Adrenal gland (tissue), 12 donors: ENCODE results near the gene RTL5. TPM values are rescaled to one million over a fixed set of nuclear protein-coding genes. Genes with fewer than 3 reads are reported as not detected.
A peak's percentile ranks its signal among the peaks of the same experiment; 100 is the strongest.

Experiments
- DNase-seq, 7 donors: peaks; one replicate each; pipeline ENCODE4 v3.0.0-alpha.2; 2019 to 2020
- H3K27ac ChIP-seq, 5 donors: fragments of 200-600 bp; sonication (generic) in 4 of 5; 1 replicate in 3 of 5; 2 replicates in 2 of 5; pipeline versions ENCODE4 v1.5.1 to v1.8.0; 2016 to 2020; ENCODE audit warnings: mild to moderate bottlenecking in 1 of 5
- H3K27me3 ChIP-seq: fragments of 200-600 bp; 2 replicates; pipeline ENCODE4 v1.8.0; 2021
- H3K36me3 ChIP-seq, 2 donors: fragments of 200-600 bp; replicated peaks in 1 of 2; 1 replicate in 1 of 2; 2 replicates in 1 of 2; pipeline versions ENCODE4 v1.5.1 to v1.8.0; 2018 to 2022
- H3K4me1 ChIP-seq, 2 donors: fragments of 200-600 bp; replicated peaks in 1 of 2; 1 replicate in 1 of 2; 2 replicates in 1 of 2; pipeline versions ENCODE4 v1.5.1 to v1.8.0; 2018 to 2021
- H3K4me3 ChIP-seq, 4 donors: fragments of 200-600 bp; sonication (generic) in 3 of 4; one replicate each; pipeline ENCODE4 v1.5.1; 2016 to 2018
- H3K9me3 ChIP-seq, 3 donors: fragments of 200-600 bp; sonication (generic) in 1 of 3; replicated peaks in 1 of 3; 1 replicate in 2 of 3; 2 replicates in 1 of 3; pipeline versions ENCODE4 v1.5.1 to v1.8.0; 2016 to 2021
- POLR2A ChIP-seq, 2 donors: fragments of 450-650 bp; IDR thresholded peaks; one replicate each; pipeline ENCODE4 v1.6.1; 2017; ENCODE audit warnings: antibody characterized with exemption in 2 of 2, mild to moderate bottlenecking in 2 of 2, moderate library complexity in 1 of 2
- WGBS, 4 donors: extraction: QIAGEN DNeasy Blood & Tissue Kit in 2 of 4; methylation state at CpG; one replicate each; pipeline versions ENCODE4 v1.1.5 to v1.1.7; 2013 to 2017; 5-methylcytosine and 5-hydroxymethylcytosine counted together
- intact Hi-C, 2 donors: fragments of 100-400 bp; cut with DNase I; formaldehyde crosslinking; loops; one replicate each; pipeline versions ENCODE4 v1.14.1 to v1.15.0; 2022 to 2023
- polyA plus RNA-seq, 3 donors: library from polyadenylated mRNA; stranded (reverse); fragments of 200-250 nt in 2 of 3; fragments of 350-450 nt in 1 of 3; fragmentation: Illumina TruSeq in 1 of 3; extraction: RNeasy Lipid Tissue Mini Kit (QIAGEN cat#74804) in 1 of 3; gene quantifications; one replicate each; pipeline ENCODE4 v1.2.3, GENCODE V29; 2013 to 2014
- total RNA-seq, 9 donors: library from RNA; depleted of rRNA in 4 of 9; stranded (reverse); fragments of >200 nt in 4 of 9; fragments of 120-200 nt in 1 of 9; fragmentation: NEBNext Ultra II Directional in 1 of 9; extraction: Animal tissue kit (Norgen Biotek cat#: 25700) in 1 of 9; gene quantifications; one replicate each; pipeline versions ENCODE4 v1.1.0 to v1.2.4, GENCODE V29; 2013 to 2023
- TF ChIP-seq, protein P1 (sequence below), 6 experiments: fragments of 450-650 bp in 4 of 6; fragments of 200-600 bp in 2 of 6; sonication (generic) in 1 of 6; IDR thresholded peaks; 1 replicate in 5 of 6; 2 replicates in 1 of 6; pipeline versions ENCODE4 v1.5.1 to v1.8.0; 2016 to 2021; ENCODE audit warnings: antibody characterized with exemption in 6 of 6, mild to moderate bottlenecking in 2 of 6, moderate library complexity in 1 of 6
- donor health status: healthy with polysubstance abuse.
- donor health status: Bipolar disorder and iron deficiency.
- donor health status: DM: yes; HTN: yes; CAD: no.
- donor health status: DM: no; HTN: no; CAD: no.
- donor health status: DM: no; HTN: no; CAD: no.
- donor health status: DM: yes; HTN: yes; CAD: no.

RTL5 gene
- total and polyA plus RNA-seq, 12 donors, result 1.3 to 7.9 (median 5.2) TPM

GRCh38 chrX:72113461-72113860 lies 18.3 kb downstream of the RTL5 start:
- no peak for DNase-seq
- H3K4me1 ChIP-seq, result no peaks in the 10 kb centered on the region
- no peak overlapping the region for H3K4me3 ChIP-seq
- no peak overlapping the region for H3K27ac ChIP-seq
- no peaks in the 10 kb centered on the region for H3K9me3 ChIP-seq
- intact Hi-C loops, result no loop called here
- H3K36me3 ChIP-seq, result no peaks in the 10 kb centered on the region
- WGBS, 4 donors, result 75 to 100% (median 83%) methylated on average over 1 to 6 of the region's 6 CpGs
- TF ChIP-seq POLR2A (IDR thresholded peaks at IDR 0.05), result no peak
- TF ChIP-seq, protein P1, sequence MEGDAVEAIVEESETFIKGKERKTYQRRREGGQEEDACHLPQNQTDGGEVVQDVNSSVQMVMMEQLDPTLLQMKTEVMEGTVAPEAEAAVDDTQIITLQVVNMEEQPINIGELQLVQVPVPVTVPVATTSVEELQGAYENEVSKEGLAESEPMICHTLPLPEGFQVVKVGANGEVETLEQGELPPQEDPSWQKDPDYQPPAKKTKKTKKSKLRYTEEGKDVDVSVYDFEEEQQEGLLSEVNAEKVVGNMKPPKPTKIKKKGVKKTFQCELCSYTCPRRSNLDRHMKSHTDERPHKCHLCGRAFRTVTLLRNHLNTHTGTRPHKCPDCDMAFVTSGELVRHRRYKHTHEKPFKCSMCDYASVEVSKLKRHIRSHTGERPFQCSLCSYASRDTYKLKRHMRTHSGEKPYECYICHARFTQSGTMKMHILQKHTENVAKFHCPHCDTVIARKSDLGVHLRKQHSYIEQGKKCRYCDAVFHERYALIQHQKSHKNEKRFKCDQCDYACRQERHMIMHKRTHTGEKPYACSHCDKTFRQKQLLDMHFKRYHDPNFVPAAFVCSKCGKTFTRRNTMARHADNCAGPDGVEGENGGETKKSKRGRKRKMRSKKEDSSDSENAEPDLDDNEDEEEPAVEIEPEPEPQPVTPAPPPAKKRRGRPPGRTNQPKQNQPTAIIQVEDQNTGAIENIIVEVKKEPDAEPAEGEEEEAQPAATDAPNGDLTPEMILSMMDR (IDR thresholded peaks at IDR 0.05), result no peak
- H3K27me3 ChIP-seq, result peaks cover 4% of the 10 kb centered on the region

- WGBS, 4 donors, result 79 to 89% (median 85%) methylated on average over 8 to 11 of the region's 11 CpGs
- intact Hi-C loops, result no loop called here
- no peaks in the 10 kb centered on the region for H3K4me1 ChIP-seq
- DNase-seq, result peak in 1 of 7 donors; percentile 2
- no peak overlapping the region for H3K27ac ChIP-seq
- peaks cover 10% of the 10 kb centered on the region for H3K27me3 ChIP-seq
- TF ChIP-seq, protein P1 (IDR thresholded peaks at IDR 0.05), result no peak
- TF ChIP-seq POLR2A (IDR thresholded peaks at IDR 0.05), result no peak
- no peaks in the 10 kb centered on the region for H3K9me3 ChIP-seq
- no peak overlapping the region for H3K4me3 ChIP-seq
- H3K36me3 ChIP-seq, result no peaks in the 10 kb centered on the region
Observed at GRCh38 chrX:72110876-72111708, 20.6 kb downstream of the RTL5 start.

- Histone ChIP-seq H3K36me3 (no peaks in the 10 kb centered on the region), H3K4me3 (no peak overlapping the region), H3K27ac (no peak overlapping the region), H3K4me1 (no peaks in the 10 kb centered on the region), H3K27me3 (peaks cover 10% of the 10 kb centered on the region), H3K9me3 (no peaks in the 10 kb centered on the region)
- TF ChIP-seq, protein P1 (IDR thresholded peaks at IDR 0.05), result no peak
- no peak for TF ChIP-seq POLR2A (IDR thresholded peaks at IDR 0.05)
- no peak for DNase-seq
- 66 to 86% (median 80%) methylated on average over 12 to 13 of the region's 13 CpGs for WGBS, 4 donors
- intact Hi-C loops, result no loop called here
Observed at GRCh38 chrX:72110051-72110875, 21.5 kb downstream of the RTL5 start.

GRCh38 chrX:72108666-72109065 lies 23.0 kb downstream of the RTL5 start:
- intact Hi-C loops, result no loop called here
- H3K9me3 ChIP-seq, result no peaks in the 10 kb centered on the region
- TF ChIP-seq POLR2A (IDR thresholded peaks at IDR 0.05), result no peak
- TF ChIP-seq, protein P1 (IDR thresholded peaks at IDR 0.05), result no peak
- H3K27me3 ChIP-seq, result peaks cover 17% of the 10 kb centered on the region
- DNase-seq, result no peak
- H3K27ac ChIP-seq, result no peak overlapping the region
- H3K4me1 ChIP-seq, result no peaks in the 10 kb centered on the region
- no peaks in the 10 kb centered on the region for H3K36me3 ChIP-seq
- 91 to 100% (median 94%) methylated on average over 4 to 10 of the region's 10 CpGs for WGBS, 4 donors
- H3K4me3 ChIP-seq, result no peak overlapping the region
